ENCODE data around the gene DNMT3L. TPM values are rescaled to one million over a fixed set of nuclear protein-coding genes. Genes with fewer than 3 reads are reported as not detected.

DNMT3L gene
- total and polyA plus RNA-seq, 2 donors (not counting 1 experiment from before 2014, with no cell fraction given) = not detected

DNA sequence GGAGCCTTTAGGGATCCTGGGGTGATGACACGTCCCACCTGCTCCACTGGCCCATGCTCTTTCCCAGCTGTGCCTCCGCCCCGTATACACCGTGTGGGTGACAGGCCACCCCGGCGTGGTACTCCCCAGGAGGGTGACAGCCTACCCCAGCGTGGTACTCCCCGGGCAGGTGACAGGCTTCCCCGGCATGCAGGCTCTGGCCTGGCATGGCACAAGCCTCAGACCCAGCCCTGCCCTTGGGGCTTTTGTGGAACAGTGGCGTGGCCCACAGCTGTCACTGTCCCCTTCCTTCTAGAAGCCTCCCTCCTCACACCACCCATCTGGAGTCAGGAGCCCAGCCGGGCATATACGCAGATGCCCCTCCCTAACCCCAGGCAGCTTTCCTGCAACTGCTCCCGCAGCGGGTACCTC lies 33.5 kb upstream of the DNMT3L start:
- H4K20me1 ChIP-seq (ENCODE audit: control insufficient read depth, insufficient read depth, low read length, poor library complexity, severe bottlenecking) = no peaks in the 10 kb centered on the region
- 81% methylated on average over 12 of the region's 14 CpGs for WGBS (ENCODE audit: insufficient coverage)
- peak; percentile 50 for DNase-seq
- H3K4me1 Mint-ChIP-seq = peaks cover 51% of the 10 kb centered on the region
- no peaks in the 10 kb centered on the region for H3K27me3 ChIP-seq (replicated peaks in 1 of 4; ENCODE audit: control extremely low read depth in 1 of 4, control insufficient read depth in 3 of 4, insufficient read depth in 4 of 4, low read length in 3 of 4)
- peak overlapping the region; percentile 57 for H3K4me2 ChIP-seq (replicated peaks; ENCODE audit: low read depth, low read length, poor library complexity, severe bottlenecking)
- no peak overlapping the region for H3K9ac ChIP-seq (ENCODE audit: low read length)
- no peak for ATAC-seq (ENCODE audit: low read depth)
- no peak overlapping the region for H3K4me3 ChIP-seq (ENCODE audit: control extremely low read depth in 1 of 5, extremely low read depth in 1 of 5, insufficient read depth in 1 of 5, low read depth in 2 of 5, low read length in 4 of 5)
- intact Hi-C loops (cut with micrococcal nuclease) = no loop called here
- H3K4me1 ChIP-seq (ENCODE audit: control insufficient read depth in 2 of 2, insufficient read depth in 2 of 2, low read length in 2 of 2) = peaks cover 44 to 60% of the 10 kb centered on the region in 2 donors
- peak overlapping the region; percentile 52 for H3K4me3 Mint-ChIP-seq
- ChIA-PET CTCF (interaction anchor here (1.5 to 2.7 kb wide), 2 partner anchors 9 to 27 kb away, joined by 9 to 10 read pairs; no protein-coding TSS in a partner anchor), POLR2A (interaction anchor here (1.3 kb wide), 1 partner anchor 26 kb away, joined by 3 read pairs; no protein-coding TSS in a partner anchor)
- H3K36me3 ChIP-seq (replicated peaks in 1 of 2; ENCODE audit: control extremely low read depth in 1 of 2, control insufficient read depth in 1 of 2, extremely low read depth in 1 of 2, insufficient read depth in 2 of 2, low read length in 1 of 2) = no peaks in the 10 kb centered on the region
- peaks cover under 1% of the 10 kb centered on the region for H3K79me2 ChIP-seq (ENCODE audit: control insufficient read depth, insufficient read depth, low read length)
- H2AFZ ChIP-seq (ENCODE audit: insufficient read depth, low read depth, low read length, poor library complexity, severe bottlenecking) = peak overlapping the region; percentile 22
- peak overlapping the region; percentile 68 for H3K27ac Mint-ChIP-seq
- H3K27ac ChIP-seq (ENCODE audit: low read length in 2 of 2) = peak overlapping the region; percentile 29 to 46
- TF ChIP-seq, protein P1, sequence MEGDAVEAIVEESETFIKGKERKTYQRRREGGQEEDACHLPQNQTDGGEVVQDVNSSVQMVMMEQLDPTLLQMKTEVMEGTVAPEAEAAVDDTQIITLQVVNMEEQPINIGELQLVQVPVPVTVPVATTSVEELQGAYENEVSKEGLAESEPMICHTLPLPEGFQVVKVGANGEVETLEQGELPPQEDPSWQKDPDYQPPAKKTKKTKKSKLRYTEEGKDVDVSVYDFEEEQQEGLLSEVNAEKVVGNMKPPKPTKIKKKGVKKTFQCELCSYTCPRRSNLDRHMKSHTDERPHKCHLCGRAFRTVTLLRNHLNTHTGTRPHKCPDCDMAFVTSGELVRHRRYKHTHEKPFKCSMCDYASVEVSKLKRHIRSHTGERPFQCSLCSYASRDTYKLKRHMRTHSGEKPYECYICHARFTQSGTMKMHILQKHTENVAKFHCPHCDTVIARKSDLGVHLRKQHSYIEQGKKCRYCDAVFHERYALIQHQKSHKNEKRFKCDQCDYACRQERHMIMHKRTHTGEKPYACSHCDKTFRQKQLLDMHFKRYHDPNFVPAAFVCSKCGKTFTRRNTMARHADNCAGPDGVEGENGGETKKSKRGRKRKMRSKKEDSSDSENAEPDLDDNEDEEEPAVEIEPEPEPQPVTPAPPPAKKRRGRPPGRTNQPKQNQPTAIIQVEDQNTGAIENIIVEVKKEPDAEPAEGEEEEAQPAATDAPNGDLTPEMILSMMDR (IDR thresholded peaks at IDR 0.05) = no peak
- TF ChIP-seq EZH2 (IDR thresholded peaks at IDR 0.05; ENCODE audit: borderline replicate concordance, insufficient read depth, low read depth, low read length, poor library complexity, severe bottlenecking) = no peak
- H3K27me3 Mint-ChIP-seq = no peaks in the 10 kb centered on the region
- H3K9me3 Mint-ChIP-seq (ENCODE audit: insufficient read depth) = no peaks in the 10 kb centered on the region
- H3K9me3 ChIP-seq (ENCODE audit: control extremely low read depth in 1 of 3, control insufficient read depth in 2 of 3, insufficient read depth in 1 of 3, low read length in 2 of 3) = peaks cover 0 to 3% (median 0%) of the 10 kb centered on the region in 3 donors

DNA sequence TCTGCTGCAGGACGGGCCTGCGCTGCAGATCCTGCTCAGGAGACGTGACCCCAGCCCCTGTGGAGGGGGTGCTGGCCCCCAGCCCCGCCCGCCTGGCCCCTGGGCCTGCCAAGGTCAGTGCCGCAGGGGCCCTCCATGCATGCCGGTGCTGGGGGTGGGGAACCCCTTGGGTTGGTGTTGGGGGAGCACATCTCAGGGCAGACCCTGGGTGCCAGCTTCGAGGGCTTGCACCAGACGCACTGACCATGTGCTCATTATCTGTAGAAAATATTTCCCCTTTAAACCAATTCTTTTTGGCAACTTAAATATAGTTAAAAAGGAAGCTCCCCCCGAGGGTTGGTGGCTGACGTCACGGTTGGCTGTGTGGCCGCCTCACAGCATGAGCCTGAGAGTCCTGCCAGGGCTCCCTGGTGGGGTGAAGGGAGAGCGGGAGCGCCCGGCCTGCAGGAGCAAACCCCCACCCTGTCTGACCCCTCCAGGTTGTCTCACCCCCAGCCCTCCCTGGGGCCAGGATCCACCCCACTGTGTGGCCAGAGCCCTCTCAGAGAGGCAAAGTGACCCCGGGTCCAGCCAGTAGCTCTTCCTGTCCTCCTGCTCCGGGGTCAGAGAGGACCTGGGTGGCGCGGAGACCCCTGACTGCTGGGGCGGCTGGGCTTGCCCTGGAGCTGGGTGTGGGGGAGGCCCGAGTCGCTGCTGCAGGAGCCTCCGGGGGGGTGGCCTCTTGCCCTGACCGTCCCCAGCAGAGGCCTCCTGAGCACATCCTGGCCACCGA lies 32.9 kb upstream of the DNMT3L start:
- peak overlapping the region; percentile 29 to 46 for H3K27ac ChIP-seq (ENCODE audit: low read length in 2 of 2)
- H3K79me2 ChIP-seq (ENCODE audit: control insufficient read depth, insufficient read depth, low read length) = no peaks in the 10 kb centered on the region
- H4K20me1 ChIP-seq (ENCODE audit: control insufficient read depth, insufficient read depth, low read length, poor library complexity, severe bottlenecking) = no peaks in the 10 kb centered on the region
- intact Hi-C loops (cut with micrococcal nuclease) = no loop called here
- peaks cover 44 to 60% of the 10 kb centered on the region in 2 donors for H3K4me1 ChIP-seq (ENCODE audit: control insufficient read depth in 2 of 2, insufficient read depth in 2 of 2, low read length in 2 of 2)
- Mint-ChIP-seq H3K4me3 (peak overlapping the region; percentile 32), H3K9me3 (ENCODE audit: insufficient read depth) (no peaks in the 10 kb centered on the region), H3K4me1 (peaks cover 51% of the 10 kb centered on the region), H3K27me3 (no peaks in the 10 kb centered on the region), H3K27ac (peak overlapping the region; percentile 53)
- WGBS (ENCODE audit: insufficient coverage) = 77% methylated on average over 16 of the region's 26 CpGs
- H2AFZ ChIP-seq (ENCODE audit: insufficient read depth, low read depth, low read length, poor library complexity, severe bottlenecking) = no peak overlapping the region
- H3K36me3 ChIP-seq (replicated peaks in 1 of 2; ENCODE audit: control extremely low read depth in 1 of 2, control insufficient read depth in 1 of 2, extremely low read depth in 1 of 2, insufficient read depth in 2 of 2, low read length in 1 of 2) = no peaks in the 10 kb centered on the region
- DNase-seq (peak; percentile 61), ATAC-seq (ENCODE audit: low read depth) (no peak)
- H3K9ac ChIP-seq (ENCODE audit: low read length) = no peak overlapping the region
- no peak for TF ChIP-seq EZH2 (IDR thresholded peaks at IDR 0.05; ENCODE audit: borderline replicate concordance, insufficient read depth, low read depth, low read length, poor library complexity, severe bottlenecking)
- TF ChIP-seq, protein P1 (IDR thresholded peaks at IDR 0.05) = no peak
- H3K4me3 ChIP-seq (ENCODE audit: control extremely low read depth in 1 of 5, extremely low read depth in 1 of 5, insufficient read depth in 1 of 5, low read depth in 2 of 5, low read length in 4 of 5) = no peak overlapping the region
- H3K27me3 ChIP-seq (replicated peaks in 1 of 4; ENCODE audit: control extremely low read depth in 1 of 4, control insufficient read depth in 3 of 4, insufficient read depth in 4 of 4, low read length in 3 of 4) = no peaks in the 10 kb centered on the region
- CTCF ChIA-PET = interaction anchor here (1.5 kb wide), 1 partner anchor 9 kb away, joined by 10 read pairs; no protein-coding TSS in a partner anchor
- POLR2A ChIA-PET = interaction anchor here (1.3 kb wide), 1 partner anchor 25 kb away, joined by 3 read pairs; no protein-coding TSS in a partner anchor
- peak overlapping the region; percentile 57 for H3K4me2 ChIP-seq (replicated peaks; ENCODE audit: low read depth, low read length, poor library complexity, severe bottlenecking)
- H3K9me3 ChIP-seq (ENCODE audit: control extremely low read depth in 1 of 3, control insufficient read depth in 2 of 3, insufficient read depth in 1 of 3, low read length in 2 of 3) = peaks cover 0 to 3% (median 0%) of the 10 kb centered on the region in 3 donors

All from B cell (primary cell).